H1 (cell line): ENCODE results near the gene PHC3. TPM values are rescaled to one million over a fixed set of nuclear protein-coding genes. Genes with fewer than 3 reads are reported as not detected.

ENCODE experiments used
- CTCF ChIA-PET: fragments of 300-600 bp; sonication (Branson Sonifier 250); formaldehyde crosslinking; loops from one replicate; lab custom pipeline; 2021; ENCODE audit not compliant: partially characterized antibody; lab: Charles Lee
- POLR2A ChIA-PET: fragments of 300-600 bp; sonication (Branson Sonifier 250); formaldehyde crosslinking; loops from one replicate; lab custom pipeline; 2021; ENCODE audit warnings: inconsistent platforms; ENCODE audit not compliant: partially characterized antibody; lab: Charles Lee
- DNase-seq, 2 experiments: peaks; one replicate each; pipeline versions ENCODE4 v3.0.0 to v3.0.0-alpha.2; 2010 to 2022; ENCODE audit warnings: low spot score in 2 of 2, low read depth in 1 of 2, mixed read lengths in 1 of 2
- FAIRE-seq: peaks from 2 replicates; lab custom pipeline; 2011; peaks lifted over from hg19 to GRCh38; lab: Jason Lieb, UNC
- H2AFZ ChIP-seq: 2 replicates; pipeline ENCODE4 v1.8.1; 2012; ENCODE audit warnings: low read length, inconsistent platforms
- H2AK5ac ChIP-seq: 2 replicates; pipeline ENCODE4 v1.6.1; 2013; ENCODE audit warnings: low read depth, low read length
- H2BK120ac ChIP-seq: replicated peaks from 2 replicates; pipeline ENCODE3; 2013; ENCODE audit warnings: low read depth, low read length, inconsistent platforms
- H2BK12ac ChIP-seq: 2 replicates; pipeline ENCODE4 v1.6.1; 2013; ENCODE audit warnings: low read depth, low read length
- H2BK15ac ChIP-seq: 2 replicates; pipeline ENCODE4 v1.6.1; 2013; ENCODE audit warnings: low read length
- H2BK20ac ChIP-seq: 2 replicates; pipeline ENCODE4 v1.6.1; 2013; ENCODE audit warnings: low read length
- H2BK5ac ChIP-seq: 2 replicates; pipeline ENCODE4 v1.6.1; 2013; ENCODE audit warnings: low read depth, low read length
- H3K14ac ChIP-seq: 2 replicates; pipeline ENCODE4 v1.6.1; 2013; ENCODE audit warnings: inconsistent platforms; ENCODE audit not compliant: insufficient read length
- H3K18ac ChIP-seq: 2 replicates; pipeline ENCODE4 v1.6.1; 2013; ENCODE audit warnings: low read length; ENCODE audit errors: extremely low read depth
- H3K23ac ChIP-seq: 2 replicates; pipeline ENCODE4 v1.6.1; 2013; ENCODE audit warnings: inconsistent platforms; ENCODE audit not compliant: insufficient read length
- H3K23me2 ChIP-seq: 2 replicates; pipeline ENCODE4 v1.6.1; 2013; ENCODE audit warnings: low read depth, low read length
- H3K27ac ChIP-seq: 2 replicates; pipeline ENCODE4 v1.6.1; 2011; ENCODE audit warnings: low read depth, low read length, inconsistent platforms
- H3K27me3 ChIP-seq, 4 experiments: replicated peaks in 1 of 4; 1 replicate in 1 of 4; 2 replicates in 3 of 4; pipeline versions ENCODE4 v1.6.1 to v1.8.1; 2011 to 2013; ENCODE audit warnings: low read length in 3 of 4, mild to moderate bottlenecking in 3 of 4, inconsistent platforms in 2 of 4, mixed read lengths in 2 of 4, moderate library complexity in 1 of 4; ENCODE audit not compliant: control insufficient read depth in 3 of 4, insufficient read depth in 3 of 4; ENCODE audit errors: extremely low read depth in 1 of 4
- H3K36me3 ChIP-seq, 4 experiments: 2 replicates each; pipeline versions ENCODE4 v1.6.1 to v1.8.1; 2011 to 2013; ENCODE audit warnings: mild to moderate bottlenecking in 4 of 4, low read length in 3 of 4, moderate library complexity in 2 of 4, control low read depth in 1 of 4, inconsistent platforms in 1 of 4; ENCODE audit not compliant: insufficient read depth in 4 of 4, control insufficient read depth in 2 of 4
- H3K4ac ChIP-seq: replicated peaks from 2 replicates; pipeline ENCODE3; 2013; ENCODE audit warnings: low read length, low read depth, mixed read lengths, inconsistent platforms; ENCODE audit not compliant: insufficient read length
- H3K4me1 ChIP-seq, 4 experiments: replicated peaks in 1 of 4; 1 replicate in 1 of 4; 2 replicates in 3 of 4; pipeline versions ENCODE4 v1.6.1 to v1.8.1; 2011 to 2013; ENCODE audit warnings: low read length in 3 of 4, inconsistent platforms in 2 of 4, mixed read lengths in 1 of 4; ENCODE audit not compliant: insufficient read depth in 4 of 4, control insufficient read depth in 3 of 4
- H3K4me2 ChIP-seq, 2 experiments: 2 replicates each; pipeline versions ENCODE4 v1.6.1 to v1.8.1; 2011 to 2013; ENCODE audit warnings: low read depth in 2 of 2, low read length in 2 of 2, control low read depth in 1 of 2, inconsistent platforms in 1 of 2, mild to moderate bottlenecking in 1 of 2; ENCODE audit not compliant: insufficient read depth in 1 of 2
- H3K4me3 ChIP-seq, 4 experiments: fragments of 200-600, 300-600 bp in 1 of 4; sonication (generic), shearing (Covaris generic), sonication (Bioruptor Twin) in 1 of 4; 2 replicates each; pipeline versions ENCODE4 v1.5.1 to v1.8.1; 2011 to 2016; ENCODE audit warnings: low read length in 4 of 4, low read depth in 3 of 4, control low read depth in 2 of 4, inconsistent platforms in 2 of 4, mild to moderate bottlenecking in 2 of 4, mixed read lengths in 1 of 4, moderate library complexity in 1 of 4; ENCODE audit not compliant: insufficient read depth in 2 of 4; ENCODE audit errors: extremely low read depth in 1 of 4
- H3K56ac ChIP-seq: replicated peaks from 2 replicates; pipeline ENCODE3; 2013; ENCODE audit warnings: low read depth, mild to moderate bottlenecking, mixed read lengths, low read length, inconsistent platforms; ENCODE audit not compliant: insufficient read length
- H3K79me1 ChIP-seq: 2 replicates; pipeline ENCODE4 v1.6.1; 2013; ENCODE audit warnings: low read depth, low read length, control low read depth
- H3K79me2 ChIP-seq, 2 experiments: 2 replicates each; pipeline versions ENCODE4 v1.6.1 to v1.8.1; 2012 to 2013; ENCODE audit warnings: low read length in 2 of 2, mild to moderate bottlenecking in 2 of 2, inconsistent platforms in 1 of 2; ENCODE audit not compliant: insufficient read depth in 2 of 2, control insufficient read depth in 1 of 2
- H3K9ac ChIP-seq, 4 experiments: replicated peaks in 1 of 4; 1 replicate in 1 of 4; 2 replicates in 3 of 4; pipeline versions ENCODE4 v1.6.1 to v1.8.1; 2011 to 2013; ENCODE audit warnings: low read depth in 3 of 4, low read length in 3 of 4, control low read depth in 2 of 4, mild to moderate bottlenecking in 2 of 4, moderate library complexity in 2 of 4, inconsistent platforms in 1 of 4; ENCODE audit errors: extremely low read depth in 1 of 4
- H3K9me3 ChIP-seq, 2 experiments: 2 replicates each; pipeline versions ENCODE4 v1.6.1 to v1.8.1; 2012 to 2013; ENCODE audit warnings: mild to moderate bottlenecking in 2 of 2, moderate library complexity in 2 of 2, control low read depth in 1 of 2, inconsistent platforms in 1 of 2, low read depth in 1 of 2, low read length in 1 of 2, mixed read lengths in 1 of 2; ENCODE audit not compliant: insufficient read depth in 2 of 2
- H4K20me1 ChIP-seq, 2 experiments: replicated peaks in 1 of 2; 2 replicates each; pipeline versions ENCODE3 to v1.8.1; 2011 to 2013; ENCODE audit warnings: inconsistent platforms in 2 of 2, low read length in 2 of 2, mild to moderate bottlenecking in 1 of 2; ENCODE audit not compliant: insufficient read depth in 2 of 2, control insufficient read depth in 1 of 2
- H4K5ac ChIP-seq: 2 replicates; pipeline ENCODE4 v1.6.1; 2013; ENCODE audit warnings: low read length, low read depth, mixed read lengths, inconsistent platforms; ENCODE audit not compliant: insufficient read length
- H4K8ac ChIP-seq: 2 replicates; pipeline ENCODE4 v1.8.0; 2013; ENCODE audit warnings: mild to moderate bottlenecking, moderate library complexity, low read length, inconsistent platforms; ENCODE audit not compliant: insufficient read depth; ENCODE audit errors: extremely low read depth
- H4K91ac ChIP-seq: replicated peaks from 2 replicates; pipeline ENCODE3; 2013; ENCODE audit warnings: low read length, mixed read lengths, inconsistent platforms; ENCODE audit not compliant: insufficient read length
- ASH2L ChIP-seq: fragments of 200-600, 300-600 bp; sonication (generic); IDR thresholded peaks from one replicate; pipeline ENCODE4 v1.7.1; 2017; ENCODE audit warnings: low read length
- CBX8 ChIP-seq: fragments of 300-800, 300-1000 bp; sonication (generic); IDR thresholded peaks from 2 replicates; pipeline ENCODE4 v1.7.1; 2016; ENCODE audit warnings: low read depth, low read length, borderline replicate concordance
- CEBPB ChIP-seq: IDR thresholded peaks from 2 replicates; pipeline ENCODE4 v1.6.1; 2012; ENCODE audit warnings: low read depth, low read length
- CHD1 ChIP-seq: IDR thresholded peaks from 2 replicates; pipeline ENCODE4 v1.6.1; 2012; ENCODE audit warnings: low read depth, low read length, improper control_type of control experiment
- EP300 ChIP-seq, 2 experiments: IDR thresholded peaks; 1 replicate in 1 of 2; 2 replicates in 1 of 2; pipeline ENCODE4 v1.6.1; 2011 to 2012; ENCODE audit warnings: low read depth in 2 of 2, low read length in 2 of 2, mild to moderate bottlenecking in 2 of 2, borderline replicate concordance in 1 of 2, inconsistent platforms in 1 of 2, moderate library complexity in 1 of 2
- EZH2 ChIP-seq: fragments of 200-600 bp; sonication (generic); IDR thresholded peaks from 2 replicates; pipeline ENCODE4 v1.7.1; 2012; ENCODE audit warnings: low read depth, mild to moderate bottlenecking, moderate library complexity, low read length, inconsistent platforms; ENCODE audit not compliant: severe bottlenecking
- FOSL1 ChIP-seq: IDR thresholded peaks from 2 replicates; pipeline ENCODE4 v1.6.1; 2011; ENCODE audit warnings: mild to moderate bottlenecking, low read depth, low read length, moderate library complexity; ENCODE audit not compliant: insufficient read depth
- JUN ChIP-seq: IDR thresholded peaks from 2 replicates; pipeline ENCODE4 v1.6.1; 2011; ENCODE audit warnings: low read depth, mild to moderate bottlenecking, improper control_type of control experiment, low read length
- RBBP5 ChIP-seq: IDR thresholded peaks from 2 replicates; pipeline ENCODE4 v1.7.1; 2012; ENCODE audit warnings: low read depth, mild to moderate bottlenecking, inconsistent platforms, low read length, moderate library complexity, borderline replicate concordance
- RFX5 ChIP-seq: IDR thresholded peaks from 2 replicates; pipeline ENCODE4 v1.6.1; 2011; ENCODE audit warnings: low read depth, low read length, improper control_type of control experiment, borderline replicate concordance
- SIX5 ChIP-seq: IDR thresholded peaks from 2 replicates; pipeline ENCODE4 v1.6.1; 2011; ENCODE audit warnings: mild to moderate bottlenecking, low read depth, low read length
- SP4 ChIP-seq: IDR thresholded peaks from 2 replicates; pipeline ENCODE4 v1.6.1; 2012; ENCODE audit warnings: low read length, inconsistent platforms
- SUZ12 ChIP-seq: fragments of 200-600 bp; sonication (generic); IDR thresholded peaks from 2 replicates; pipeline ENCODE4 v1.6.1; 2012; ENCODE audit warnings: mild to moderate bottlenecking, inconsistent platforms, low read length, moderate library complexity, mixed read lengths
- TEAD4 ChIP-seq: IDR thresholded peaks from 2 replicates; pipeline ENCODE4 v1.6.1; 2012; ENCODE audit warnings: low read depth, low read length, inconsistent platforms, mixed read lengths
- WGBS, 2 experiments: shearing (Covaris generic) in 1 of 2; methylation state at CpG; one replicate each; pipeline versions ENCODE4 v1.1.6 to v1.1.7; 2013 to 2015; ENCODE audit warnings: low lambda C conversion rate in 2 of 2, mixed read lengths in 2 of 2, inconsistent platforms in 1 of 2, low coverage in 1 of 2, missing lambda C conversion rate in 1 of 2; ENCODE audit not compliant: insufficient replicate concordance in 2 of 2, insufficient coverage in 1 of 2, insufficient read length in 1 of 2; ENCODE audit errors: extremely low coverage in 1 of 2, missing lambda C conversion rate in 1 of 2; 5-methylcytosine and 5-hydroxymethylcytosine counted together
- polyA plus RNA-seq, 7 experiments: library from polyadenylated mRNA; depleted of rRNA in 3 of 7; stranded (reverse) in 5 of 7; unstranded in 2 of 7; fragments of >200 nt in 5 of 7; fragments of 200-250 nt in 2 of 7; gene quantifications; 1 replicate in 5 of 7; 2 replicates in 1 of 7; 4 replicates in 1 of 7; pipeline versions ENCODE4 v1.2.1 to v1.2.3, GENCODE V29; 2011 to 2013; ENCODE audit warnings: missing spikeins in 2 of 7, mixed read lengths in 2 of 7
- total RNA-seq: library from RNA; stranded (reverse); fragmentation: NEBNext Ultra II Directional; extraction: Animal tissue kit (Norgen Biotek cat#: 25700); gene quantifications from 2 replicates; pipeline ENCODE4 v1.2.1, GENCODE V29; 2021

PHC3 gene
- total and polyA plus RNA-seq, 2 of the 8 experiments (the other 6 are each of a cell fraction or from before 2014, with no cell fraction given): 26.4 to 29.2 TPM

GRCh38 chr3:170163956-170164645 is 17.4 kb downstream of the PHC3 start:
- H2BK20ac ChIP-seq: no peak overlapping the region
- no peak overlapping the region for H3K18ac ChIP-seq
- CTCF ChIA-PET: no interaction called here
- H3K23ac ChIP-seq: no peak overlapping the region
- peaks cover 3 to 5% of the 10 kb centered on the region in 2 experiments; a peak in 1 of 4 replicates for H3K9me3 ChIP-seq
- H3K56ac ChIP-seq: no peak overlapping the region
- no peak overlapping the region for H4K5ac ChIP-seq
- POLR2A ChIA-PET: interaction anchor here (1.9 kb wide), 1 partner anchor 10 kb away, joined by 5 read pairs; no protein-coding TSS in a partner anchor
- H2BK120ac ChIP-seq: no peak overlapping the region
- H2BK15ac ChIP-seq: no peak overlapping the region
- no peaks in the 10 kb centered on the region for H3K4me1 ChIP-seq
- H2AK5ac ChIP-seq: no peak overlapping the region
- no peak overlapping the region for H4K8ac ChIP-seq
- no peak overlapping the region for H3K4me2 ChIP-seq
- H3K14ac ChIP-seq: no peak overlapping the region
- H3K79me1 ChIP-seq: no peaks in the 10 kb centered on the region; the same call in 1 of the 2 replicates
- no peaks in the 10 kb centered on the region for H4K20me1 ChIP-seq
- no peak overlapping the region for H2BK5ac ChIP-seq
- no peak overlapping the region for H3K4me3 ChIP-seq
- no peak overlapping the region for H4K91ac ChIP-seq
- H2BK12ac ChIP-seq: no peak overlapping the region
- no peak overlapping the region for H3K4ac ChIP-seq
- H3K79me2 ChIP-seq: peaks cover 0 to 59% of the 10 kb centered on the region in 2 experiments; a peak in 2 of 4 replicates
- no peak overlapping the region for H3K27ac ChIP-seq
- 97% methylated on average over 4 of the region's 4 CpGs; no CpG with 5 or more reads in 1 of the 2 experiments for WGBS, 2 experiments
- no peaks in the 10 kb centered on the region; the same call in 1 of the 2 replicates for H3K23me2 ChIP-seq
- no peaks in the 10 kb centered on the region for H3K27me3 ChIP-seq
- no peak for FAIRE-seq
- H3K36me3 ChIP-seq: peaks cover 0 to 35% (median 11%) of the 10 kb centered on the region in 4 experiments; a peak in 4 of 8 replicates
- no peak overlapping the region for H3K9ac ChIP-seq
- no peak overlapping the region for H2AFZ ChIP-seq
- no peak for DNase-seq
- TF ChIP-seq FOSL1 (no peak), TEAD4 (no peak), CEBPB (no peak), ASH2L (no peak), JUN (no peak), SUZ12 (no peak), SIX5 (no peak), RBBP5 (no peak), EZH2 (no peak), CHD1 (no peak), RFX5 (no peak), CBX8 (no peak), EP300 (IDR thresholded peaks at IDR 0.05; ENCODE audit: borderline replicate concordance in 1 of 2, low read depth in 2 of 2, low read length in 2 of 2) (no peak), SP4 (no peak)
